Cardiac fibroblast (primary cell): ENCODE measurements around the gene HAO1.

Experiments used
- DNase-seq, 2 donors: peaks; one replicate each; pipeline versions ENCODE4 v3.0.0 to v3.0.0-alpha.2; 2010; ENCODE audit warnings: low read depth in 2 of 2
- H3K4me3 ChIP-seq, 2 donors: replicated peaks in 1 of 2; 1 replicate in 1 of 2; 2 replicates in 1 of 2; pipeline ENCODE4 v1.5.1; 2011; ENCODE audit warnings: low read depth in 2 of 2, low read length in 2 of 2, mild to moderate bottlenecking in 2 of 2, moderate library complexity in 1 of 2
- CTCF ChIP-seq: IDR thresholded peaks from one replicate; pipeline ENCODE4 v1.5.1; 2011; ENCODE audit warnings: low read depth, mild to moderate bottlenecking, low read length, inconsistent platforms

HAO1 gene

GRCh38 chr20:7866285-7866684 is 74.0 kb downstream of the HAO1 start:
- no peak overlapping the region for H3K4me3 ChIP-seq

GRCh38 chr20:7859356-7859802 is 80.9 kb downstream of the HAO1 start:
- peak; percentile 66 for TF ChIP-seq CTCF

More at GRCh38 chr20:7866285-7866684, 74.0 kb downstream of the HAO1 start:
- TF ChIP-seq CTCF: no peak
- DNase-seq: peak in 1 of 2 donors; percentile 6

GRCh38 chr20:7858734-7859250 is 81.5 kb downstream of the HAO1 start:
- DNase-seq: no peak
- no peak for TF ChIP-seq CTCF
- H3K4me3 ChIP-seq: no peak overlapping the region

More at GRCh38 chr20:7859356-7859802, 80.9 kb downstream of the HAO1 start:
- no peak overlapping the region for H3K4me3 ChIP-seq
- DNase-seq: peak; percentile 80 to 89

GRCh38 chr20:7856756-7857155 is 83.5 kb downstream of the HAO1 start:
- no peak for TF ChIP-seq CTCF
- peak; percentile 65 to 92 for DNase-seq

GRCh38 chr20:7855545-7855944 is 84.7 kb downstream of the HAO1 start:
- DNase-seq: peak in 1 of 2 donors; percentile 53

More at GRCh38 chr20:7856756-7857155, 83.5 kb downstream of the HAO1 start:
- no peak overlapping the region for H3K4me3 ChIP-seq

GRCh38 chr20:7853493-7853892 is 86.8 kb downstream of the HAO1 start:
- no peak overlapping the region for H3K4me3 ChIP-seq
- TF ChIP-seq CTCF: no peak
- DNase-seq: no peak

More at GRCh38 chr20:7855545-7855944, 84.7 kb downstream of the HAO1 start:
- no peak overlapping the region for H3K4me3 ChIP-seq
- no peak for TF ChIP-seq CTCF
